Activated CD4-positive, alpha-beta T cell treated with anti-CD3 and anti-CD28 coated beads for 1 hour (primary cell): Measurements from ENCODE around the gene ATXN7L3B.
"Not testable (repeated sequence)": the region's sequence is repeated elsewhere in the genome, so short reads cannot be mapped to it uniquely, and the experiment has no call there.

Experiments
- DNase-seq: peaks from one replicate; pipeline ENCODE4 v3.0.0-alpha.2; 2020

Gene ATXN7L3B

GRCh38 chr12:74537707-74538385, at the start of gene ATXN7L3B:
Gene ATXN7L3B (plus strand): TSS chr12:74537835. CDS start chr12:74538113, 278 bp downstream.
- peak; percentile 92 for DNase-seq

- no peak for DNase-seq
Measured at GRCh38 chr12:74488134-74488533, 49.5 kb upstream of the ATXN7L3B start.

- DNase-seq = no peak
Measured at GRCh38 chr12:74489543-74489942, 48.1 kb upstream of the ATXN7L3B start.

GRCh38 chr12:74490390-74491064, 47.1 kb upstream of the ATXN7L3B start:
- DNase-seq = no peak

GRCh38 chr12:74491374-74491773, 46.3 kb upstream of the ATXN7L3B start:
- no peak for DNase-seq

- DNase-seq = no peak
Measured at GRCh38 chr12:74499192-74499591, 38.4 kb upstream of the ATXN7L3B start.

GRCh38 chr12:74508873-74509657, 28.6 kb upstream of the ATXN7L3B start:
- DNase-seq = not testable (repeated sequence)

GRCh38 chr12:74509886-74510285, 27.7 kb upstream of the ATXN7L3B start:
- no peak for DNase-seq

- DNase-seq = no peak
Measured at GRCh38 chr12:74514098-74514872, 23.4 kb upstream of the ATXN7L3B start.

- no peak for DNase-seq
Measured at GRCh38 chr12:74515849-74516248, 21.8 kb upstream of the ATXN7L3B start.

- DNase-seq = no peak
Measured at GRCh38 chr12:74526535-74526934, 11.1 kb upstream of the ATXN7L3B start.

GRCh38 chr12:74527491-74527890, 10.1 kb upstream of the ATXN7L3B start:
- DNase-seq = no peak

GRCh38 chr12:74530676-74531075, 7.0 kb upstream of the ATXN7L3B start:
- no peak for DNase-seq

- DNase-seq = no peak
Measured at GRCh38 chr12:74535536-74535935, 2.1 kb upstream of the ATXN7L3B start.

- DNase-seq = no peak
Measured at GRCh38 chr12:74537126-74537706, 419 bp upstream of the ATXN7L3B start.

GRCh38 chr12:74538491-74539258, 1.0 kb downstream of the ATXN7L3B start:
- no peak for DNase-seq

- DNase-seq = no peak
Measured at GRCh38 chr12:74539261-74539660, 1.6 kb downstream of the ATXN7L3B start.

- no peak for DNase-seq
Measured at GRCh38 chr12:74539765-74540526, 2.3 kb downstream of the ATXN7L3B start.

GRCh38 chr12:74541074-74541473, 3.4 kb downstream of the ATXN7L3B start:
- no peak for DNase-seq

- no peak for DNase-seq
Measured at GRCh38 chr12:74547249-74547648, 9.6 kb downstream of the ATXN7L3B start.

- no peak for DNase-seq
Measured at GRCh38 chr12:74551291-74551690, 13.7 kb downstream of the ATXN7L3B start.
